Loucy (cell line): ENCODE measurements around the gene SDK1.

Experiments used
- H2AFZ ChIP-seq: fragments of 200-600 bp; sonication (generic); 2 replicates; pipeline ENCODE4 v1.6.0; 2016; ENCODE audit warnings: antibody characterized with exemption, mild to moderate bottlenecking, low read length, moderate library complexity
- H3F3A ChIP-seq: fragments of 200-600 bp; 2 replicates; pipeline ENCODE4 v1.6.0; 2016; ENCODE audit warnings: antibody characterized with exemption, low read depth, mild to moderate bottlenecking
- H3K27me3 ChIP-seq: fragments of 200-600 bp; sonication (generic); 2 replicates; pipeline ENCODE4 v1.6.1; 2014; ENCODE audit warnings: low read length, mild to moderate bottlenecking; ENCODE audit not compliant: insufficient read depth, poor library complexity, severe bottlenecking
- H3K36me3 ChIP-seq: fragments of 200-600 bp; sonication (generic); 2 replicates; pipeline ENCODE4 v1.6.1; 2016; ENCODE audit warnings: low read length; ENCODE audit not compliant: insufficient read depth
- H3K4me1 ChIP-seq: fragments of 200-600 bp; sonication (generic); 2 replicates; pipeline ENCODE4 v1.5.1; 2014; ENCODE audit warnings: low read length, mild to moderate bottlenecking; ENCODE audit not compliant: insufficient read depth, poor library complexity, severe bottlenecking
- H3K4me2 ChIP-seq: fragments of 200-600 bp; sonication (generic); 2 replicates; pipeline ENCODE4 v1.6.0; 2014; ENCODE audit warnings: antibody characterized with exemption, low read length, low read depth, mild to moderate bottlenecking; ENCODE audit not compliant: poor library complexity, severe bottlenecking
- H3K4me3 ChIP-seq: fragments of 200-600 bp; sonication (generic); 2 replicates; pipeline ENCODE4 v1.5.1; 2014; ENCODE audit warnings: low read length, mild to moderate bottlenecking, mixed read lengths; ENCODE audit not compliant: poor library complexity, severe bottlenecking
- H3K79me2 ChIP-seq: fragments of 200-600 bp; sonication (generic); 2 replicates; pipeline ENCODE4 v1.6.1; 2014; ENCODE audit warnings: low read length; ENCODE audit not compliant: insufficient read depth
- H3K9ac ChIP-seq: fragments of 200-600 bp; sonication (generic); 2 replicates; pipeline ENCODE4 v1.6.0; 2014; ENCODE audit warnings: mild to moderate bottlenecking, low read depth, low read length, moderate library complexity; ENCODE audit not compliant: poor library complexity, severe bottlenecking
- H3K9me2 ChIP-seq: fragments of 200-600 bp; sonication (generic); replicated peaks from 2 replicates; pipeline ENCODE4 v1.6.1; 2016; ENCODE audit warnings: low read depth, low read length, mixed read lengths
- H3K9me3 ChIP-seq: fragments of 200-600 bp; sonication (generic); 2 replicates; pipeline ENCODE4 v1.6.1; 2014; ENCODE audit warnings: mild to moderate bottlenecking, antibody characterized with exemption, low read length, low read depth; ENCODE audit not compliant: insufficient read depth
- H4K20me1 ChIP-seq: fragments of 200-600 bp; sonication (generic); 2 replicates; pipeline ENCODE4 v1.6.0; 2014; ENCODE audit warnings: antibody characterized with exemption, low read length, mild to moderate bottlenecking; ENCODE audit not compliant: insufficient read depth, poor library complexity, severe bottlenecking
- EZH2phosphoT487 ChIP-seq: fragments of 200-600 bp; IDR thresholded peaks from 2 replicates; pipeline ENCODE4 v1.6.1; 2018; ENCODE audit warnings: antibody characterized with exemption, mild to moderate bottlenecking, moderate library complexity, borderline replicate concordance
- TF ChIP-seq, protein P1 (sequence below): fragments of 200-600 bp; sonication (generic); conservative IDR thresholded peaks from 2 replicates; pipeline ENCODE4 v1.5.1; 2014; ENCODE audit warnings: mild to moderate bottlenecking, antibody characterized with exemption, low read length

Gene SDK1

DNA sequence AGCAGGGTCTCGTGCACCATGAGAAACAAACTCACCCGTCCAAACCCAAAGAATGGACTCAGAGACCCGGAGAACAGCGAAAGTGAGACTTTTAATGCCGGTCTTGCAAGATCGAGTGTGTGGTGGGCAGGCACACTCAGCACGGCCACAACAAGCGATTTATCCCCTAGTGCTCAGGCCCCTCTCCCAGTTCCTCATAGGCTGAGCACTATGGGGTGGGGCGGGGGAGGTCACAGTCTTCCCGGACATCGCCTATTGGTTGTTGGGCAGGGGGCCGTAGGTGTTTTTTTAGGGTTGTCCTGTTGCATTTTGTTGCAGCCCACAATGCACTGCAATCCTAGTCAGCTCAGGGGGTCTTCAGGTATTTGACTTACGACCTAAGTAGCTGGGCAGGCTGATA, 772.7 kb downstream of the SDK1 start:
- no peaks in the 10 kb centered on the region for H3F3A ChIP-seq
- no peak overlapping the region for H2AFZ ChIP-seq
- H3K4me2 ChIP-seq, result no peak overlapping the region
- no peak overlapping the region for H3K9ac ChIP-seq
- no peaks in the 10 kb centered on the region for H3K9me2 ChIP-seq
- H3K79me2 ChIP-seq, result no peaks in the 10 kb centered on the region
- no peaks in the 10 kb centered on the region for H4K20me1 ChIP-seq
- TF ChIP-seq, protein P1, sequence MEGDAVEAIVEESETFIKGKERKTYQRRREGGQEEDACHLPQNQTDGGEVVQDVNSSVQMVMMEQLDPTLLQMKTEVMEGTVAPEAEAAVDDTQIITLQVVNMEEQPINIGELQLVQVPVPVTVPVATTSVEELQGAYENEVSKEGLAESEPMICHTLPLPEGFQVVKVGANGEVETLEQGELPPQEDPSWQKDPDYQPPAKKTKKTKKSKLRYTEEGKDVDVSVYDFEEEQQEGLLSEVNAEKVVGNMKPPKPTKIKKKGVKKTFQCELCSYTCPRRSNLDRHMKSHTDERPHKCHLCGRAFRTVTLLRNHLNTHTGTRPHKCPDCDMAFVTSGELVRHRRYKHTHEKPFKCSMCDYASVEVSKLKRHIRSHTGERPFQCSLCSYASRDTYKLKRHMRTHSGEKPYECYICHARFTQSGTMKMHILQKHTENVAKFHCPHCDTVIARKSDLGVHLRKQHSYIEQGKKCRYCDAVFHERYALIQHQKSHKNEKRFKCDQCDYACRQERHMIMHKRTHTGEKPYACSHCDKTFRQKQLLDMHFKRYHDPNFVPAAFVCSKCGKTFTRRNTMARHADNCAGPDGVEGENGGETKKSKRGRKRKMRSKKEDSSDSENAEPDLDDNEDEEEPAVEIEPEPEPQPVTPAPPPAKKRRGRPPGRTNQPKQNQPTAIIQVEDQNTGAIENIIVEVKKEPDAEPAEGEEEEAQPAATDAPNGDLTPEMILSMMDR, result no peak
- TF ChIP-seq EZH2phosphoT487, result no peak
- H3K4me1 ChIP-seq, result no peaks in the 10 kb centered on the region
- peaks cover 3% of the 10 kb centered on the region; the same call in 1 of the 2 replicates for H3K9me3 ChIP-seq
- no peaks in the 10 kb centered on the region for H3K36me3 ChIP-seq
- H3K4me3 ChIP-seq, result no peak overlapping the region
- H3K27me3 ChIP-seq, result no peaks in the 10 kb centered on the region

DNA sequence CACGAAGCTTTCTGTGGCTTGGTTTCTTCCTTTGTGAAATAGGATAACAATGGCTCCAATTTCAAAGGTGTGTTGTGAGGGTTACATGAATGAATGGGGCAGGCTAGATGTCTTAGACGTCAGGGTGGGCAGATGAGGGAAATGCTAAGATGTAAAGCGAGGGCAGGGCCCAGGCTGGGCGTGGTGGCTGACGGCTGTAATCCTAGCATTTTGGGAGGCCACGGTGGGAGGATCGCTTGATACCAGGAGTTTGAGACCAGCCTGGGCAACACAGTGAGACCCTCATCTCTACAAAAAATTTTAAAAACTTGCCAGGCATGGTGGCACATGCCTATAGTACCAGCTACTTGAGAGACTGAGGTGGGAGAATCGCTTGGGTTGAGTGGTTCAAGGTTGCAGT, 773.4 kb downstream of the SDK1 start:
- peaks cover 3% of the 10 kb centered on the region; the same call in 1 of the 2 replicates for H3K9me3 ChIP-seq
- no peaks in the 10 kb centered on the region for H3F3A ChIP-seq
- no peaks in the 10 kb centered on the region for H4K20me1 ChIP-seq
- H3K4me3 ChIP-seq, result no peak overlapping the region
- no peaks in the 10 kb centered on the region for H3K27me3 ChIP-seq
- no peaks in the 10 kb centered on the region for H3K4me1 ChIP-seq
- H3K36me3 ChIP-seq, result no peaks in the 10 kb centered on the region
- H3K79me2 ChIP-seq, result no peaks in the 10 kb centered on the region
- H3K9me2 ChIP-seq, result no peaks in the 10 kb centered on the region
- H3K9ac ChIP-seq, result no peak overlapping the region
- TF ChIP-seq, protein P1, result no peak
- no peak for TF ChIP-seq EZH2phosphoT487
- no peak overlapping the region for H3K4me2 ChIP-seq
- no peak overlapping the region for H2AFZ ChIP-seq

DNA sequence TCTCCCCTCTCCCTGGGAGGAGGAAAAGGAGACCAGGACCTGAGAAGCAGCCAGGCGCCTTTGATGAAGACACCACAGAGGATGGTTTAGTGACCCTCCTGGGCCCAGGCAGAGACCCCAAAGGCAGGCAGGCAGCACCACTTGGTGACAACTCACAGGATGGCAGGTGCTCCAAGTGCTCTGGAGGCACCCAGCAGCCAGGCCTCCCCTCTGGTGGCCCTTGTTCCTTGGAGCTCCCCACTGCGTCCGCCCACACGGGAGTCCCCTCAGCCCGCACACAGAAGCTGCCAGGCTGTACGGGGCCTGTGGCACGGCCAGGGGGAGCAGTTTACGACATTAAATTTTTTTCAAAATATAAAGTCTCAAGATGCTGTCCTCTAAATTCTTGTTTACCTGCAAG, 773.9 kb downstream of the SDK1 start:
- Histone ChIP-seq H3K27me3 (no peaks in the 10 kb centered on the region), H3K79me2 (no peaks in the 10 kb centered on the region), H2AFZ (no peak overlapping the region), H3F3A (no peaks in the 10 kb centered on the region), H3K4me3 (no peak overlapping the region), H3K36me3 (no peaks in the 10 kb centered on the region), H3K9me2 (no peaks in the 10 kb centered on the region), H4K20me1 (no peaks in the 10 kb centered on the region), H3K9me3 (peaks cover 3% of the 10 kb centered on the region; the same call in 1 of the 2 replicates), H3K4me1 (no peaks in the 10 kb centered on the region), H3K9ac (no peak overlapping the region), H3K4me2 (no peak overlapping the region)
- TF ChIP-seq EZH2phosphoT487, result no peak
- TF ChIP-seq, protein P1, result no peak
